PC-3 (cell line): ENCODE data around the gene CHST11.

ENCODE experiments used
- CTCF ChIP-seq: fragments of 300-600 bp; sonication (generic); conservative IDR thresholded peaks from 2 replicates; pipeline ENCODE4 v1.5.1; 2017; ENCODE audit warnings: antibody characterized with exemption, low read depth, mild to moderate bottlenecking, low read length
- EZH2phosphoT487 ChIP-seq: fragments of 300-600 bp; sonication (generic); IDR thresholded peaks from 2 replicates; pipeline ENCODE4 v1.6.1; 2018; ENCODE audit warnings: mild to moderate bottlenecking, antibody characterized with exemption, low read length, borderline replicate concordance

DNA sequence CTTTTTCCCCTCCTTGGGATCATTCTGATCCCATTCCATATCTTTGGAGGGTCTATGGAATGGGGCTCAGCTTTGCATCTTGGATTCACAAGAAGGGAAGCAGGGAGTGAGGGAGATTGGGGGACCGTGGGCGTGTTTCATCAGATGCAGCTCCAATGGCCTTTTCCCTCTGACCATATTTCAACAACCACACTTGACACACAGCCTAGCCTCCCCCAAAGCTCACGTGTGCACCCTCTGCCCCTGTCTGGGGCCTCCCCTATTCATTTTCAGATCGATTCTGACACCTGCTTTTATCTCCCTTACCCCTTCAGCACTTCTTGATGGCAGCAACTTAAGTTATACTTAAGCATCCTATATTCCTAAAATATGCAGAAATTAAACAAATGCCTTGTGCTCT, 126.6 kb downstream of the CHST11 start:
- TF ChIP-seq CTCF (no peak), EZH2phosphoT487 (no peak)
